SH-SY5Y (cell line): ENCODE results near the gene OR6B1.

ENCODE experiments used
- GATA2 ChIP-seq: IDR thresholded peaks from 2 replicates; pipeline ENCODE4 v1.6.1; 2011; ENCODE audit warnings: mild to moderate bottlenecking, low read depth, low read length
- GATA3 ChIP-seq: IDR thresholded peaks from 2 replicates; pipeline ENCODE4 v1.6.1; 2011; ENCODE audit warnings: low read depth, mild to moderate bottlenecking, low read length, moderate library complexity

Gene OR6B1

DNA sequence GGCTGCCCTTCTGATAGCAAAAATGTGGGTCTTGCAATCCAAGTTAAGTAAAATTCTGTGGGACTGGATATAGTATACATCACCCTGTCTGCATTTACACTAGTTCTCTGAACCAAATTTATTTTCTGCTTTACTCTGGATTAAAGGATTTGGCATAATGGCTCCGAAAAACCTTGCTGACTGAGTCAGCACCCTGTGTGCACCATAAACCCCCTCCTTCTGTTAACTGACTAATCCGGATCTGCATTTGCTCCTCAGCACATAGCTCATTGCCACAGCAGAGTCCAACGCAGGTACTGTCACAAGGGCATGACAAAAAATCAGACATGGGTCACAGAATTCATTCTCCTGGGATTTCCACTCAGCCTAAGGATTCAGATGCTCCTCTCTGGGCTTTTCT is 50.0 kb downstream of the OR6B1 start:
- no peak for TF ChIP-seq GATA2
- no peak for TF ChIP-seq GATA3

- TF ChIP-seq GATA2 = no peak
- TF ChIP-seq GATA3 = no peak
These were observed 57.8 kb downstream of the OR6B1 start for GRCh38 chr7:144057954-144058353.
